Vagina (tissue), 2 donors: Measurements from ENCODE around the gene GOLGA6D. TPM values are rescaled to one million over a fixed set of nuclear protein-coding genes. Genes with fewer than 3 reads are reported as not detected.
"Not testable (repeated sequence)": the region's sequence is repeated elsewhere in the genome, so short reads cannot be mapped to it uniquely, and the experiment has no call there.

Experiments used
- DNase-seq, 2 donors: peaks; one replicate each; pipeline ENCODE4 v3.0.0-alpha.2; 2017; ENCODE audit errors: extremely low spot score in 2 of 2
- H3K27ac ChIP-seq: fragments of 200-600 bp; sonication (generic); one replicate; pipeline ENCODE4 v1.5.1; 2019
- H3K27me3 ChIP-seq: fragments of 200-600 bp; sonication (generic); one replicate; pipeline ENCODE4 v1.5.1; 2019
- H3K36me3 ChIP-seq, 2 donors: fragments of 200-600 bp; sonication (generic); one replicate each; pipeline ENCODE4 v1.5.1; 2017 to 2019
- H3K4me1 ChIP-seq: fragments of 200-600 bp; sonication (generic); one replicate; pipeline ENCODE4 v1.5.1; 2019
- H3K4me3 ChIP-seq, 2 donors: fragments of 200-600 bp; sonication (generic); 1 replicate in 1 of 2; 2 replicates in 1 of 2; pipeline ENCODE4 v1.5.1; 2016 to 2019
- H3K9me3 ChIP-seq: fragments of 200-600 bp; sonication (generic); one replicate; pipeline ENCODE4 v1.5.1; 2019
- POLR2A ChIP-seq, 2 donors: fragments of 450-650 bp; IDR thresholded peaks; one replicate each; pipeline ENCODE4 v1.6.1; 2017; ENCODE audit warnings: antibody characterized with exemption in 2 of 2, mild to moderate bottlenecking in 2 of 2, moderate library complexity in 2 of 2
- POLR2AphosphoS5 ChIP-seq, 2 donors: sonication (generic); formaldehyde crosslinking; IDR thresholded peaks; one replicate each; pipeline ENCODE4 v1.9.0; 2017; ENCODE audit warnings: antibody characterized with exemption in 2 of 2, mild to moderate bottlenecking in 2 of 2, low read depth in 1 of 2; ENCODE audit not compliant: insufficient read depth in 1 of 2
- intact Hi-C: fragments of 100-400 bp; cut with DNase I; formaldehyde crosslinking; loops from one replicate; pipeline ENCODE4 v1.15.1; 2023
- total RNA-seq: library from RNA; depleted of rRNA; stranded (reverse); fragments of >200 nt; gene quantifications from one replicate; pipeline ENCODE4 v1.2.3, GENCODE V29; 2016
- TF ChIP-seq, protein P1 (sequence below), 3 experiments: fragments of 450-650 bp in 2 of 3; fragments of 200-600 bp in 1 of 3; sonication (generic) in 1 of 3; IDR thresholded peaks; one replicate each; pipeline ENCODE4 v1.5.1; 2017 to 2019; ENCODE audit warnings: antibody characterized with exemption in 3 of 3, mild to moderate bottlenecking in 2 of 3, moderate library complexity in 2 of 3

GOLGA6D gene
- total RNA-seq, 1 donor from 2014 or later: not detected

DNA sequence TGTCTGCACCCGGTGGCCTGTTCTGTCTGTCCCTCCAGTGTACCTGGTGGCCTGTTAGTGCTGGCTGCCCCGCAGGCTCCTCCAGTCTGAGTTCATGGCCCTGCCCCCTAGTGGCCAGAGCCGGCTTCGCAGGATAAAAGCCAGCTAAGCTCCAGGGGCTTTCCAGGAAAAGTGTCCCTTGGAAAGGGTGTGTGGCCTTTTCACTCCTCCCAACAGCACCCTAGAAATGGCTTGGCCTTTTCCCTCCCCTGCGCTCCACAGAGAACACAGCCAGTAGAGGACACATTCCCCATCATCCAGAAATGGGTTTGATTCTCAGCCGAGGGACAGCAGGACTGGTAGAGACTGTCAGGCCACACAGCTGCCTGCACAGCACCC is 16.7 kb downstream of the GOLGA6D start:
- H3K27me3 ChIP-seq, H3K4me1 ChIP-seq, H3K27ac ChIP-seq, intact Hi-C loops, H3K4me3 ChIP-seq, DNase-seq, H3K9me3 ChIP-seq, H3K36me3 ChIP-seq: not testable (repeated sequence)
- TF ChIP-seq, protein P1, sequence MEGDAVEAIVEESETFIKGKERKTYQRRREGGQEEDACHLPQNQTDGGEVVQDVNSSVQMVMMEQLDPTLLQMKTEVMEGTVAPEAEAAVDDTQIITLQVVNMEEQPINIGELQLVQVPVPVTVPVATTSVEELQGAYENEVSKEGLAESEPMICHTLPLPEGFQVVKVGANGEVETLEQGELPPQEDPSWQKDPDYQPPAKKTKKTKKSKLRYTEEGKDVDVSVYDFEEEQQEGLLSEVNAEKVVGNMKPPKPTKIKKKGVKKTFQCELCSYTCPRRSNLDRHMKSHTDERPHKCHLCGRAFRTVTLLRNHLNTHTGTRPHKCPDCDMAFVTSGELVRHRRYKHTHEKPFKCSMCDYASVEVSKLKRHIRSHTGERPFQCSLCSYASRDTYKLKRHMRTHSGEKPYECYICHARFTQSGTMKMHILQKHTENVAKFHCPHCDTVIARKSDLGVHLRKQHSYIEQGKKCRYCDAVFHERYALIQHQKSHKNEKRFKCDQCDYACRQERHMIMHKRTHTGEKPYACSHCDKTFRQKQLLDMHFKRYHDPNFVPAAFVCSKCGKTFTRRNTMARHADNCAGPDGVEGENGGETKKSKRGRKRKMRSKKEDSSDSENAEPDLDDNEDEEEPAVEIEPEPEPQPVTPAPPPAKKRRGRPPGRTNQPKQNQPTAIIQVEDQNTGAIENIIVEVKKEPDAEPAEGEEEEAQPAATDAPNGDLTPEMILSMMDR (IDR thresholded peaks at IDR 0.05): peak in 2 of 3 experiments; percentile 23 to 39

DNA sequence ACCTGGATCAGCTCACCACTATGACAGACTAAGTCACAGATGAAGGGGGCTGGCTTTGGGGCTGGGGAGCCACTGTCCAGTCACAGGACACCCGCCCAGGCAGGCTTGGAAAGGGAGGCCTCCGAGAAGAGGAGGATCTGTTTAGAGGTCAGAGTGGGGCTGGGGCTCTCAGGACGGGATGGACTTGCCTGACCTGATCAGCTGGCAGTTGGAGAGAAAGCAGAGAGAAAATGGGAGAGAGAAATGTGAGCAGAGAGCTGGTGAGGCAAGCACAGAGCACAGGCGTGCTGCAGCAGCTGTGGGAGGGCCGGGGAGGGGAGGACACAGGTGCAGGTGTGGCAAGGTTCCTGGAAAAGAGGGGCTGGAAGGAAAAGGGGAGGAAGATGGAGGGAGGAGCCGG is 17.4 kb downstream of the GOLGA6D start:
- DNase-seq: peak in 1 of 2 donors; percentile 58
- H3K4me3 ChIP-seq, H3K27me3 ChIP-seq, H3K9me3 ChIP-seq, H3K27ac ChIP-seq, intact Hi-C loops, H3K4me1 ChIP-seq, H3K36me3 ChIP-seq: not testable (repeated sequence)

DNA sequence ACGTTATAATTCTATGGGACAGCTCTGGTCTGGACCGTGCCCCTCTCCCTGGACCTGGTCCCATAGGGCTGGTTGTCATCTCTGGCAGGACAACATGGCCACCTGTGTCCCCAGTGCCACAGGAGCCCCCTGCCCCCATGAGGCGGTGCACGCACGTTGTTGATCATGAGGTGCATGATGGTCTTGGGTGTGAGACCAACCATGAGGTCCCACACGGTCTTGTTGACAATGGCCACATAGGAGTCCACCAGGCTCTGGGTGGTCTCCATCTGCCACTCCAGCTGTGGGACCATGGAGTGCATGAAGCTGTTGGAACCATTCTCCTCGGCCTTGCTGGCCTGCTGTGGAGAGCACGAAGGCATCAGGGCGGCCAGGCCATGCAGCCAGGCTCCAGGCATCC is 19.7 kb downstream of the GOLGA6D start:
- Histone ChIP-seq H3K27me3 (no peaks in the 10 kb centered on the region), H3K4me3 (no peak overlapping the region), H3K36me3 (no peaks in the 10 kb centered on the region), H3K27ac (no peak overlapping the region), H3K4me1 (no peaks in the 10 kb centered on the region), H3K9me3 (no peaks in the 10 kb centered on the region)
- DNase-seq: peak in 1 of 2 donors; percentile 77
- intact Hi-C loops: no loop called here
- TF ChIP-seq, protein P1 (IDR thresholded peaks at IDR 0.05): no peak
- no peak for TF ChIP-seq POLR2AphosphoS5 (IDR thresholded peaks at IDR 0.05; ENCODE audit: insufficient read depth in 1 of 2, low read depth in 1 of 2)
- no peak for TF ChIP-seq POLR2A (IDR thresholded peaks at IDR 0.05)

DNA sequence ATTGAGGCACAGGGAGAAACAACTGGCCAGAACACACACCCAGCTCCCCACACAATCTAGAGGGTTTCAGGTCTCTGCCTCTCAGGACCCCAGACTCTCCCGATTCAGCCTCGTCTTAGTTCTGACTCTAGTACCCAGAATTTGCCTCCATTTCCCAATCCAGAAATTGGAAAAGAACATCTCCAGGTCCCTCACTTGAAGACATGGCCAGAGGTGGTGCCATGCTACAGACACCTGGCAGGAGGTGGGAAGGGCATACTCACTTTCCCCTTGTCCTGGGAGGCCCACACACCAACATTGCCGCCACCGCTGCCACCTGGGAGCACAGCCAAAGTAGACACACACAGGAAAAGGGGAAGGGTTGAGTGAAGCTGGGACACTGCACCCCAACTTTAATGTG is 20.1 kb downstream of the GOLGA6D start:
- H3K4me1 ChIP-seq, H3K4me3 ChIP-seq, H3K9me3 ChIP-seq, H3K27me3 ChIP-seq, H3K36me3 ChIP-seq, intact Hi-C loops, H3K27ac ChIP-seq: not testable (repeated sequence)
- DNase-seq: peak in 1 of 2 donors; percentile 55

DNA sequence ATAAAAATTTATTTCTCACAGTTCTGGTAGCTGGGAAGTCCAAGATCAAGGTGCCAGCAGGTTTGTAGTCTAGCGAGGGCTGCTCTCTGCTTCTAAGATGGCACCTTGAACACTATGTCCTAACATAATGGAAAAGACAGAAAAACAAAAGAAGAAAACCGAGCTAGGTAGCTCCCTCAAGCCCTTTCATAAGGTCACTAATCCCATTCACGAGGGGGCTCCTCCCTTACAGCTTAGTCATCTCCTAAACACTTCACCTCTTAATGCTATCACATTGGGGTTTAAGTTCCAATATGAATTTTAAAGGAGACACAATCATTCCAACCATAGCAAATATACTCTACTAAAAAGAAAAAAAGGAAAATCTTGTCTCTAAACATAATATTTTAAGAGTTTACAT is 23.6 kb downstream of the GOLGA6D start:
- DNase-seq: no peak
- Histone ChIP-seq H3K27me3 (no peaks in the 10 kb centered on the region), H3K27ac (no peak overlapping the region), H3K4me3 (no peak overlapping the region), H3K9me3 (no peaks in the 10 kb centered on the region), H3K36me3 (no peaks in the 10 kb centered on the region), H3K4me1 (no peaks in the 10 kb centered on the region)
- intact Hi-C loops: no loop called here
- TF ChIP-seq POLR2AphosphoS5 (IDR thresholded peaks at IDR 0.05; ENCODE audit: insufficient read depth in 1 of 2, low read depth in 1 of 2): no peak
- TF ChIP-seq, protein P1 (IDR thresholded peaks at IDR 0.05): no peak
- TF ChIP-seq POLR2A (IDR thresholded peaks at IDR 0.05): no peak

DNA sequence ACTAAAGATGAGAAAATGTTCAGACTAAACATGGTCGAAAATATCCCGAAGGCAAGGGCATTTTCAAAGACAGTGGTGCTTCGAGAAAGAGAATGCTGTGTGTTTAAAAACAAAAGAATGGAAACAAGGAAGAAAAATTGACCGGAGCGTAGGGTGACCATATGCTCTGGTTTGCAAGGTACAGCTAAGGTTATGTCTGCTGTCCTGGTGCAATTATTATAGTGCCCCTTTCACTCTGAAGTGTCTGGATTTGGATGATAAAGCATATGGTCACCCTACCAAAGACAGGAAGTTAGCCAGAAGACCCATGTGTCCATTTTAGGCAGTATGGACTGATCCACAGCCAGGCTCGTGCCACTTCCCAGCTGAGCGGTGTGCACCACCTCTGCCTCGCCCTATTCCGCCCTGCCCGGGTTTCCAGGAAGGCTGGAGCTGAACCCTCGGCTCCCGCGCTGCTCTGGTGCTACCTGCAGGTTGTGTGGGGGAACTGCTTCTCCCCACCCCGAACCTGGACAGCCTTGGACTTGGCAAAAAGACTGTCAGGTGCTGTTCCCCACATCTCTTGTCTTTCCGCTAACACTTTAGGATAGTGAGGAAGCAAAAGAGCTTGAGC is 25.2 kb downstream of the GOLGA6D start:
- H3K27me3 ChIP-seq: no peaks in the 10 kb centered on the region
- intact Hi-C loops: no loop called here
- no peak overlapping the region for H3K4me3 ChIP-seq
- H3K9me3 ChIP-seq: no peaks in the 10 kb centered on the region
- peak in 1 of 2 donors; percentile 89 for DNase-seq
- no peak overlapping the region for H3K27ac ChIP-seq
- TF ChIP-seq POLR2A (IDR thresholded peaks at IDR 0.05) (no peak), POLR2AphosphoS5 (IDR thresholded peaks at IDR 0.05; ENCODE audit: insufficient read depth in 1 of 2, low read depth in 1 of 2) (no peak)
- TF ChIP-seq, protein P1 (IDR thresholded peaks at IDR 0.05): no peak
- no peaks in the 10 kb centered on the region for H3K4me1 ChIP-seq
- H3K36me3 ChIP-seq: no peaks in the 10 kb centered on the region
